ENCODE data around the gene GIT1.

GIT1 gene

GRCh38 chr17:29611351-29612093 is 22.1 kb upstream of the GIT1 start:
- no peak for TF ChIP-seq ELF4 (IDR thresholded peaks at IDR 0.05)
- TF ChIP-seq SUZ12 (IDR thresholded peaks at IDR 0.05): no peak
- no peak for TF ChIP-seq FOXK2 (IDR thresholded peaks at IDR 0.05)
- TF ChIP-seq TARDBP (IDR thresholded peaks at IDR 0.05): no peak
- no peak for TF ChIP-seq FOXM1 (IDR thresholded peaks at IDR 0.05; ENCODE audit: borderline replicate concordance)
- TF ChIP-seq, protein P1, sequence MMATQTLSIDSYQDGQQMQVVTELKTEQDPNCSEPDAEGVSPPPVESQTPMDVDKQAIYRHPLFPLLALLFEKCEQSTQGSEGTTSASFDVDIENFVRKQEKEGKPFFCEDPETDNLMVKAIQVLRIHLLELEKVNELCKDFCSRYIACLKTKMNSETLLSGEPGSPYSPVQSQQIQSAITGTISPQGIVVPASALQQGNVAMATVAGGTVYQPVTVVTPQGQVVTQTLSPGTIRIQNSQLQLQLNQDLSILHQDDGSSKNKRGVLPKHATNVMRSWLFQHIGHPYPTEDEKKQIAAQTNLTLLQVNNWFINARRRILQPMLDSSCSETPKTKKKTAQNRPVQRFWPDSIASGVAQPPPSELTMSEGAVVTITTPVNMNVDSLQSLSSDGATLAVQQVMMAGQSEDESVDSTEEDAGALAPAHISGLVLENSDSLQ (IDR thresholded peaks at IDR 0.05): no peak
- TF ChIP-seq CTBP1 (IDR thresholded peaks at IDR 0.05; ENCODE audit: borderline replicate concordance): no peak
- TF ChIP-seq L3MBTL2 (conservative IDR thresholded peaks at IDR 0.05): no peak
- no peak for TF ChIP-seq LEF1 (IDR thresholded peaks at IDR 0.05; ENCODE audit: borderline replicate concordance)
- no peak for TF ChIP-seq FOXA1 (IDR thresholded peaks at IDR 0.05)
- TF ChIP-seq NFRKB (IDR thresholded peaks at IDR 0.05): no peak
- no peak for TF ChIP-seq HDGF (IDR thresholded peaks at IDR 0.05; ENCODE audit: borderline replicate concordance)
- TF ChIP-seq BHLHE40 (IDR thresholded peaks at IDR 0.05; ENCODE audit: borderline replicate concordance): no peak
- TF ChIP-seq SP1 (IDR thresholded peaks at IDR 0.05): no peak
- no peak for TF ChIP-seq ARNT (IDR thresholded peaks at IDR 0.05)
- no peak for DNase-seq (ENCODE audit: extremely low spot score)
- CTCF ChIA-PET: no interaction called here
- POLR2A ChIA-PET: interaction anchor here (1.1 kb wide), 1 partner anchor 10 kb away, joined by 3 read pairs; no protein-coding TSS in a partner anchor

- no peak for DNase-seq (ENCODE audit: extremely low spot score)
- TF ChIP-seq, protein P1 (IDR thresholded peaks at IDR 0.05): no peak
- TF ChIP-seq CTBP1 (IDR thresholded peaks at IDR 0.05; ENCODE audit: borderline replicate concordance) (no peak), LEF1 (IDR thresholded peaks at IDR 0.05; ENCODE audit: borderline replicate concordance) (no peak), FOXM1 (IDR thresholded peaks at IDR 0.05; ENCODE audit: borderline replicate concordance) (no peak), HDGF (IDR thresholded peaks at IDR 0.05; ENCODE audit: borderline replicate concordance) (no peak), SUZ12 (IDR thresholded peaks at IDR 0.05) (no peak), BHLHE40 (IDR thresholded peaks at IDR 0.05; ENCODE audit: borderline replicate concordance) (no peak), ZNF384 (IDR thresholded peaks at IDR 0.05) (no peak), TARDBP (IDR thresholded peaks at IDR 0.05) (no peak), L3MBTL2 (conservative IDR thresholded peaks at IDR 0.05) (no peak), FOXA1 (IDR thresholded peaks at IDR 0.05) (no peak), NFRKB (IDR thresholded peaks at IDR 0.05) (no peak), FOXK2 (IDR thresholded peaks at IDR 0.05) (no peak), ARNT (IDR thresholded peaks at IDR 0.05) (no peak), SP1 (IDR thresholded peaks at IDR 0.05) (no peak)
- ChIA-PET CTCF (interaction anchor here (0.6 kb wide), 1 partner anchor 201 kb away, joined by 3 read pairs; no protein-coding TSS in a partner anchor), POLR2A (interaction anchor here (1.1 kb wide), 1 partner anchor 11 kb away, joined by 3 read pairs; no protein-coding TSS in a partner anchor)
Observed at GRCh38 chr17:29610395-29610794, 20.9 kb upstream of the GIT1 start.

DNA sequence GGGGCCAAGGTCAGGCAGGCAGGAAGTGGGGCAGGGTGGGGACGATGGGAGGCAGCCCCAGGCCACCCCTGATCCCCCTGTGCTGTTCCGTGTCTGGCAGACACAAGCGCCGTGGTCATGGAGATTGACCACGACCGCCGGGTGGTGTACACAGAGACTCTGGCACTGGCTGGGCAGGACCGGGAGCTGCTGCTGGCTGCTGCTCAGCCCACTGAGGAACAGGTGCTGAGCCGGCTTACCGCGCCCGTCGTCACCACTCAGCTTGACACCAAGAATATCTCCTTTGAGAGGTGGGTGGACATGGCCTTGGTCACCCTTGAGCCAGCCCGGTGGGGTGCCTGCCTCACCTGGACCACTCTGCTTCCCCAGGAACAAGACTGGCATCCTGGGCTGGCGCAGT is 19.5 kb upstream of the GIT1 start:
- CTCF ChIA-PET: interaction anchor here (0.6 to 1.7 kb wide), 2 partner anchors 11 to 263 kb away, joined by 3 to 5 read pairs; no protein-coding TSS in a partner anchor
- no peak for DNase-seq (ENCODE audit: extremely low spot score)
- POLR2A ChIA-PET: interaction anchor here (0.9 to 1.4 kb wide), 3 partner anchors 12 to 15 kb away, joined by 3 to 5 read pairs (median 4); partner anchors contain the start of gene CORO6
- no peak for TF ChIP-seq FOXM1 (IDR thresholded peaks at IDR 0.05; ENCODE audit: borderline replicate concordance)
- TF ChIP-seq LEF1 (IDR thresholded peaks at IDR 0.05; ENCODE audit: borderline replicate concordance): no peak
- no peak for TF ChIP-seq ELF4 (IDR thresholded peaks at IDR 0.05)
- no peak for TF ChIP-seq HDGF (IDR thresholded peaks at IDR 0.05; ENCODE audit: borderline replicate concordance)

- TF ChIP-seq FOXA1 (IDR thresholded peaks at IDR 0.05): no peak
- ChIA-PET CTCF (no interaction called here), POLR2A (interaction anchor here (1.0 kb wide), 1 partner anchor 14 kb away, joined by 5 read pairs; no protein-coding TSS in a partner anchor)
- DNase-seq (ENCODE audit: extremely low spot score): no peak
Observed at GRCh38 chr17:29607557-29608195, 18.2 kb upstream of the GIT1 start.

DNA sequence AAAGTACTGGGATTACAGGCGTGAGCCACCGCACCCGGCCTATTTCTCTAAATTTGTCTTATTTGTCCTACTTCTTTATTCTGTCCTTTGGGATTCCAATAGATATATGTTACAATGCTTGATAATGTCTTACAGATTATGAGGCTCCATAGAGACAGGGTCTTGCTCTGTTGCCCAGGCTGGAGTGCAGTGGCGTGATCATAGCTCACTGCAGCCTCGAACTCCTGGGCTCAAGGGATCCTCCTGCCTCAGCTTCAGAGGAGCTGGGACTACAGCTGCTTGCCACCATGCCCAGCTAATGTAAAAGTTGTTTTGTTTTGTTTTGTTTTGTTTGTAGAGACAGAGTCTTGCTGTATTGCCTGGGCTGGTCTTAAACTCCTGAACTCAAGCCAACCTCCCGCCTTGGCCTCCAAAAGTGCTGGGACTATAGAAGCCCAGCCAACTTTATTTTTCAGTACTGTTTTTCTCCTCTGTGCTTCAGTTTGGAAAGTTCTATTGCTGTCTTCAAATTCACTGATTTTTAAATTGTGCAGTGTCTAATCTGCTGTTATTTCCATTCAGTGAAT is 13.7 kb upstream of the GIT1 start:
- no peak for DNase-seq (ENCODE audit: extremely low spot score)
- ChIA-PET CTCF (no interaction called here), POLR2A (no interaction called here)
- no peak for TF ChIP-seq L3MBTL2 (conservative IDR thresholded peaks at IDR 0.05)
- no peak for TF ChIP-seq LEF1 (IDR thresholded peaks at IDR 0.05; ENCODE audit: borderline replicate concordance)
- no peak for TF ChIP-seq ZNF384 (IDR thresholded peaks at IDR 0.05)
- no peak for TF ChIP-seq FOXA1 (IDR thresholded peaks at IDR 0.05)
- TF ChIP-seq HDGF (IDR thresholded peaks at IDR 0.05; ENCODE audit: borderline replicate concordance): no peak
- no peak for TF ChIP-seq SP1 (IDR thresholded peaks at IDR 0.05)
- TF ChIP-seq FOXM1 (IDR thresholded peaks at IDR 0.05; ENCODE audit: borderline replicate concordance): no peak
- TF ChIP-seq, protein P1 (IDR thresholded peaks at IDR 0.05): no peak

All from HEK293T (cell line).